Heart left ventricle (tissue), 16 donors: ENCODE data around the gene FOXB2. TPM values are rescaled to one million over a fixed set of nuclear protein-coding genes. Genes with fewer than 3 reads are reported as not detected.
"Not testable (repeated sequence)": the region's sequence is repeated elsewhere in the genome, so short reads cannot be mapped to it uniquely, and the experiment has no call there.

Source experiments
- ATAC-seq, 4 donors: fragments of 200-7000 bp; cut with Tn5 transposase; one replicate each; pipeline ENCODE4 v1.9.1; 2020 to 2022; ENCODE audit warnings: moderate library complexity in 4 of 4, mild to moderate bottlenecking in 3 of 4, moderate number of reproducible peaks in 1 of 4
- DNase-seq, 5 donors: peaks; one replicate each; pipeline ENCODE4 v3.0.0-alpha.2; 2020
- H3K27ac ChIP-seq, 12 donors: fragments of 200-600 bp; sonication (generic) in 4 of 12; one replicate each; pipeline versions ENCODE4 v1.5.0 to v1.8.0; 2016 to 2022; ENCODE audit warnings: mild to moderate bottlenecking in 2 of 12
- H3K27me3 ChIP-seq, 9 donors: fragments of 200-600 bp; sonication (generic) in 2 of 9; one replicate each; pipeline versions ENCODE4 v1.5.1 to v1.8.0; 2016 to 2022; ENCODE audit warnings: mild to moderate bottlenecking in 3 of 9
- H3K36me3 ChIP-seq, 9 donors: fragments of 200-600 bp; sonication (generic) in 2 of 9; one replicate each; pipeline versions ENCODE4 v1.5.0 to v1.8.0; 2018 to 2022; ENCODE audit warnings: mild to moderate bottlenecking in 2 of 9
- H3K4me1 ChIP-seq, 12 donors: fragments of 200-600 bp; sonication (generic) in 4 of 12; one replicate each; pipeline versions ENCODE4 v1.5.0 to v1.8.0; 2016 to 2022; ENCODE audit warnings: mild to moderate bottlenecking in 3 of 12
- H3K4me3 ChIP-seq, 12 donors: fragments of 200-600 bp; sonication (generic) in 4 of 12; one replicate each; pipeline versions ENCODE4 v1.5.0 to v1.8.0; 2017 to 2022; ENCODE audit warnings: mild to moderate bottlenecking in 9 of 12, moderate library complexity in 4 of 12
- H3K9me3 ChIP-seq, 12 donors: fragments of 200-600 bp; sonication (generic) in 4 of 12; one replicate each; pipeline versions ENCODE4 v1.5.0 to v1.8.0; 2016 to 2022; ENCODE audit warnings: mild to moderate bottlenecking in 1 of 12
- POLR2A ChIP-seq, 2 donors: fragments of 450-650 bp; IDR thresholded peaks; one replicate each; pipeline ENCODE4 v1.6.1; 2017; ENCODE audit warnings: antibody characterized with exemption in 2 of 2, mild to moderate bottlenecking in 2 of 2, moderate library complexity in 2 of 2
- WGBS, 4 donors: extraction: QIAGEN DNeasy Blood & Tissue Kit in 2 of 4; methylation state at CpG; one replicate each; pipeline versions ENCODE4 v1.1.5 to v1.1.7; 2013 to 2018; 5-methylcytosine and 5-hydroxymethylcytosine counted together
- intact Hi-C, 10 donors: fragments of 100-400 bp; cut with DNase I; formaldehyde crosslinking; loops; one replicate each; pipeline versions ENCODE4 v1.11.1 to v1.14.2; 2022
- polyA plus RNA-seq, 2 donors: library from polyadenylated mRNA; stranded (reverse); fragments of 200-250 nt; gene quantifications; one replicate each; pipeline ENCODE4 v1.2.3, GENCODE V29; 2013
- total RNA-seq, 9 donors: library from RNA; depleted of rRNA in 2 of 9; stranded (reverse); fragments of >200 nt in 2 of 9; fragmentation: NEBNext Ultra II Directional in 3 of 9; extraction: Animal tissue kit (Norgen Biotek cat#: 25700) in 3 of 9; gene quantifications; one replicate each; pipeline versions ENCODE4 v1.1.0 to v1.2.4, GENCODE V29; 2016 to 2023
- TF ChIP-seq, protein P1 (sequence below), 12 donors: fragments of 200-600 bp; sonication (generic) in 4 of 12; IDR thresholded peaks; one replicate each; pipeline versions ENCODE4 v1.5.0 to v1.8.0; 2018 to 2022; ENCODE audit warnings: antibody characterized with exemption in 12 of 12, mild to moderate bottlenecking in 5 of 12
- donor health status: ischemic (EF 13 %, LVEDD 7.1; RV severe dilation, severe dysfunction).
- donor health status: healthy with polysubstance abuse.
- donor health status: DM: no; HTN: yes; CAD: no.
- donor health status: DM: no; HTN: no; CAD: no.
- donor health status: ischemic (EF 25% LVEDD 6.9; RV normal size, moderate dysfunction).
- donor health status: ischemic (EF 25% LVEDD 5.7; RV mildly dilated, moderate dysfunction).
- donor health status: healthy.
- donor health status: DM: yes; HTN: yes; CAD: no.
- donor health status: ischemic (EF 35%, LVEDD 5.7; RV mildly dilated, moderate dysfunction).
- donor health status: nonischemic (EF 11% LVEDD 7.7; RV severe dilation, severe dysfunction).
- donor health status: DM: yes; HTN: yes; CAD: no.
- donor health status: PGD.
- donor health status: ischemic (EF 29% LVEDD 5.4; RV normal size, mild dysfunction).
- donor health status: nonischemic (EF 23%, LVEDD 6.1; RV moderate dilation, normal function).

Gene FOXB2
- total and polyA plus RNA-seq, 11 donors = not detected

DNA sequence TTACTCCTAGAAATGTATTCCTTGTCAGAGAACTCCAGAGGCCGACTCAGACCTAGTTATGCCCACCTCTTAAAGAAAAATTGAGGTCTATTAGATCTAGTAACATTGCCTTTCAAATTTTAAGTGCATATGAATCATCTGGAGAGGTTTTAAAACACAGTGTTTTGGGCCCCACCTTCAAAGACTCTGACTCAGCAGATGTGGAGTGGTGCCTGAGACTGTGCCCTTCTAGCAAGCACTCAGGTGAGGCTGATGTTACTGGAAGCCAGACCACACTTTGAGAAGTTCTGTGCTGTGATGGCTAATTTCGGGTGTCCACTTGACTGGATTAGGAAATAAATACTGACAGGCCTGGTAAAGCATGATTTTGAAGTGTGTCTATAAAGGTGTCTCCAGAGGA, 10.6 kb downstream of the FOXB2 start:
- Histone ChIP-seq H3K36me3 (no peaks in the 10 kb centered on the region), H3K9me3 (no peaks in the 10 kb centered on the region), H3K4me1 (no peaks in the 10 kb centered on the region), H3K27ac (no peak overlapping the region), H3K27me3 (peaks cover 0 to 53% (median 8%) of the 10 kb centered on the region in 9 donors), H3K4me3 (no peak overlapping the region)
- no peak for DNase-seq
- ATAC-seq = no peak
- intact Hi-C loops = no loop called here
- TF ChIP-seq, protein P1, sequence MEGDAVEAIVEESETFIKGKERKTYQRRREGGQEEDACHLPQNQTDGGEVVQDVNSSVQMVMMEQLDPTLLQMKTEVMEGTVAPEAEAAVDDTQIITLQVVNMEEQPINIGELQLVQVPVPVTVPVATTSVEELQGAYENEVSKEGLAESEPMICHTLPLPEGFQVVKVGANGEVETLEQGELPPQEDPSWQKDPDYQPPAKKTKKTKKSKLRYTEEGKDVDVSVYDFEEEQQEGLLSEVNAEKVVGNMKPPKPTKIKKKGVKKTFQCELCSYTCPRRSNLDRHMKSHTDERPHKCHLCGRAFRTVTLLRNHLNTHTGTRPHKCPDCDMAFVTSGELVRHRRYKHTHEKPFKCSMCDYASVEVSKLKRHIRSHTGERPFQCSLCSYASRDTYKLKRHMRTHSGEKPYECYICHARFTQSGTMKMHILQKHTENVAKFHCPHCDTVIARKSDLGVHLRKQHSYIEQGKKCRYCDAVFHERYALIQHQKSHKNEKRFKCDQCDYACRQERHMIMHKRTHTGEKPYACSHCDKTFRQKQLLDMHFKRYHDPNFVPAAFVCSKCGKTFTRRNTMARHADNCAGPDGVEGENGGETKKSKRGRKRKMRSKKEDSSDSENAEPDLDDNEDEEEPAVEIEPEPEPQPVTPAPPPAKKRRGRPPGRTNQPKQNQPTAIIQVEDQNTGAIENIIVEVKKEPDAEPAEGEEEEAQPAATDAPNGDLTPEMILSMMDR (IDR thresholded peaks at IDR 0.05) = no peak
- no peak for TF ChIP-seq POLR2A (IDR thresholded peaks at IDR 0.05)
- WGBS, 4 donors = 61 to 77% (median 67%) methylated on average over 2 of the region's 2 CpGs

DNA sequence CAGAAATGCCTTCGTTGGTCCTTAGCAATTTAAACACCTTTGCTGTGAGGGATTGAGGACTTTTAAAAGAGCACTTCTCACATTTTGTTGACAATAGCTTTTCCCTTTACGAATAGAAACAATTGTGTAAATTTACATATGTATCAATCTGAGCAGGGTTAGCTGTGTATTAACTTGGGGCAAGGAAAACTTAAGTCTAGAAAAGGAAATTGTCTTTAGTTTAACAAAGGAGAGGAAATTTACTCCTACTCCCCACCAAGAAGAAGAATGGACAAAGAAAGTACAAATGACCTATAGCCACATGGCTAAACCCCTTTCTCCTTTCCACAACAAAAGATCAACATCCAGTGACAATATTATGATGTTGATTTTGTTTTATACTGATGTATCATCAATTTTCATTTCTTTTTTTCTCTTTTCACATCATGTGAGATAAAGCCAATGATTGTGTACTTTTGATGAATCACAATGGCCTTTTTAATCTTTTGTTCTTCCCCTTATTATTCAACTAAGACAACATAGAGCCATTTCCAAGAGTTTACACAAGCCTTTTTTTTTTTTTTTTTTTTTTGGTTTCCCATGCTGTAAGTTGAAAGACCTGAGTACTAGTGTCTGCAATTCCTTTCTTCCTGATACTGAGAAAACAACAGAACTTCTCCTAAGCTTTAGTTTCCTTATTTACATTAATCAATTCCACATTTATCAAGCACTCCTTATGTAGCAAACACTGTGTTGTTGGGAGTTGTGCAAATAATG, 19.0 kb downstream of the FOXB2 start:
- TF ChIP-seq, protein P1 (IDR thresholded peaks at IDR 0.05) = no peak
- TF ChIP-seq POLR2A (IDR thresholded peaks at IDR 0.05) = no peak
- ATAC-seq = no peak
- intact Hi-C loops = no loop called here
- Histone ChIP-seq H3K4me1 (no peaks in the 10 kb centered on the region), H3K36me3 (no peaks in the 10 kb centered on the region), H3K4me3 (no peak overlapping the region), H3K9me3 (no peaks in the 10 kb centered on the region), H3K27me3 (peaks cover 0 to 29% (median 10%) of the 10 kb centered on the region in 9 donors), H3K27ac (no peak overlapping the region)
- 3 to 8% (median 6%) methylated on average over 2 of the region's 2 CpGs for WGBS, 4 donors
- no peak for DNase-seq

DNA sequence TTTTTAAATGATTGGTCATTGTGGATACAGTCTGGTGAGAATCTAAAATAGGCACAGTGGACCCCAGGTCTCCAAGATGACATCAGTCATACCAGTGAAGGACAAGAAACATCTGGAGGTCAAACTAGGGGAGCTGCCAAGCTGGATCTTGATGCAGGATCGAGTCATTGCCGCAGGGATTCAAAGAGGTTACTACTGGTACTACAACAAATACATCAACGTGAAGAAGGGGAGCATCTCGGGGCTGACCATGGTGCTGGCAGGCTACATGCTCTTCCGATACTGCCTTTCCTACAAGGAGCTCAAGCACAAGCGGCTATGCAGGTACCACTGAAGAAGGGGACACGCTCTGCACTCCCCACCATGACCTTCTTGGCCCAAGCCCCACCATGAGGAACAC, 20.9 kb downstream of the FOXB2 start:
- no peak for ATAC-seq
- intact Hi-C loops = no loop called here
- no peak overlapping the region for H3K4me3 ChIP-seq
- no peaks in the 10 kb centered on the region for H3K9me3 ChIP-seq
- 54 to 82% (median 72%) methylated on average over 7 of the region's 7 CpGs for WGBS, 4 donors
- H3K36me3 ChIP-seq = no peaks in the 10 kb centered on the region
- no peaks in the 10 kb centered on the region for H3K4me1 ChIP-seq
- peaks cover 0 to 29% (median 0%) of the 10 kb centered on the region in 9 donors for H3K27me3 ChIP-seq
- no peak for TF ChIP-seq POLR2A (IDR thresholded peaks at IDR 0.05)
- TF ChIP-seq, protein P1 (IDR thresholded peaks at IDR 0.05) = no peak
- H3K27ac ChIP-seq = no peak overlapping the region
- no peak for DNase-seq

DNA sequence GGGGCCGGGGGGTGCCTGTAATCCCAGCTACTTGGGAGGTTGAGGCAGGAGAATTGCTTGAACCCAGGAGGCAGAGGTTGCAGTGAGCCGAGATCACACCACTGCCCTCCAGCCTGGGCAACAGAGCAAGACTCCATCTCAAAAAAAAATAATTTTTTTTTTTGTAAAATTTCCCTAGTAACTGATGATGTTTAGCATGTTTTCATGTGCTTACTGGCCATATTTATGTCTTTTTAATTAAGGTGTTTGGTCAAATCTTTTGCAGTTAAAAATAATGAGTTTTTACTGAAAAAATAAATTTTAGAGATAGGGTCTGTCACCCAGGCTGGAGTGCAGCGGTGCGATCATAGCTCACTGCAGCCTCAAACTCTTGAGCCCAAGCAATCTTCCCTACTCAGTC, 24.3 kb downstream of the FOXB2 start:
- H3K9me3 ChIP-seq, H3K36me3 ChIP-seq, DNase-seq, H3K27ac ChIP-seq, ATAC-seq, intact Hi-C loops, H3K4me1 ChIP-seq, H3K4me3 ChIP-seq: not testable (repeated sequence)
- H3K27me3 ChIP-seq = peaks cover 0 to 22% (median 0%) of the 10 kb centered on the region in 9 donors
- 85 to 92% (median 90%) methylated on average over 4 of the region's 4 CpGs for WGBS, 4 donors

DNA sequence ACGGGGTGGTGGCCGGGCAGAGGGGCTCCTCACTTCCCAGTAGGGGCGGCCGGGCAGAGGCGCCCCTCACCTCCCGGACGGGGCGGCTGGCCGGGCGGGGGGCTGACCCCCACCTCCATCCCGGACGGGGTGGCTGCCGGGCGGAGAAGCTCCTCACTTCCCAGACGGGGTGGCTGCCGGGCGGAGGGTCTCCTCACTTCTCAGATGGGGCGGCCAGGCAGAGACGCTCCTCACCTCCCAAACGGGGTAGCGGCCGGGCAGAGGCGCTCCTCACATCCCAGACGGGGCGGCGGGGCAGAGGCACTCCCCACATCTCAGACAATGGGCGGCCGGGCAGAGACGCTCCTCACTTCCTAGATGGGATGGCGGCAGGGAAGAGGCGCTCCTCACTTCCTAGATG, 41.2 kb downstream of the FOXB2 start:
- DNase-seq, ATAC-seq: not testable (repeated sequence)
- WGBS, 4 donors = 89 to 96% (median 94%) methylated on average over 5 to 27 of the region's 31 CpGs

More for the DNA sequence above, 41.2 kb downstream of the FOXB2 start:
- H3K36me3 ChIP-seq, H3K4me3 ChIP-seq, H3K27ac ChIP-seq, H3K4me1 ChIP-seq, H3K27me3 ChIP-seq, H3K9me3 ChIP-seq, intact Hi-C loops: not testable (repeated sequence)
